AG04450 (cell line): Measurements from ENCODE around the gene ESRRG. TPM values are rescaled to one million over a fixed set of nuclear protein-coding genes. Genes with fewer than 3 reads are reported as not detected.

Experiments used
- CTCF ChIA-PET: fragments of 300-600, 350-600 bp; formaldehyde crosslinking; extraction: SDS; loops from one replicate; lab custom pipeline; 2022; ENCODE audit warnings: antibody characterized with exemption, inconsistent platforms; lab: Charles Lee
- POLR2A ChIA-PET: fragments of 350-600 bp; formaldehyde crosslinking; extraction: SDS; loops from one replicate; lab custom pipeline; 2021; ENCODE audit warnings: antibody characterized with exemption, inconsistent platforms; lab: Yijun Ruan, JAX
- DNase-seq: peaks from one replicate; pipeline ENCODE4 v3.0.0-alpha.2; 2011; ENCODE audit warnings: low read depth, low spot score
- H3K27ac ChIP-seq: one replicate; pipeline ENCODE4 v1.5.1; 2012; ENCODE audit warnings: low read depth, low read length, control low read depth
- H3K27me3 ChIP-seq: one replicate; pipeline ENCODE4 v1.6.0; 2012; ENCODE audit warnings: low read length; ENCODE audit not compliant: control insufficient read depth, insufficient read depth
- H3K4me3 ChIP-seq: 2 replicates; pipeline ENCODE4 v1.5.1; 2011; ENCODE audit warnings: mild to moderate bottlenecking, low read depth, low read length, control low read depth
- H3K9me3 ChIP-seq: 2 replicates; pipeline ENCODE4 v1.5.1; 2012; ENCODE audit warnings: low read length; ENCODE audit not compliant: control insufficient read depth, insufficient read depth
- CTCF ChIP-seq: IDR thresholded peaks from 2 replicates; pipeline ENCODE4 v1.5.1; 2011; ENCODE audit warnings: low read depth, low read length, control low read depth, inconsistent platforms
- polyA plus RNA-seq: library from polyadenylated mRNA; depleted of rRNA; stranded (reverse); fragments of >200 nt; gene quantifications from 2 replicates; pipeline ENCODE4 v1.2.3, GENCODE V29; 2011

ESRRG gene
- polyA plus RNA-seq, 1 experiment = 0.22 TPM

GRCh38 chr1:216566641-216567205, 156.5 kb downstream of the ESRRG start:
- H3K27me3 ChIP-seq = no peaks in the 10 kb centered on the region
- ChIA-PET CTCF (interaction anchor here (0.7 to 6.1 kb wide), 30 partner anchors 9 to 962 kb away, joined by 3 to 58 read pairs (median 4); no protein-coding TSS in a partner anchor), POLR2A (no interaction called here)
- no peak for DNase-seq
- H3K9me3 ChIP-seq = no peaks in the 10 kb centered on the region
- H3K27ac ChIP-seq = no peak overlapping the region
- TF ChIP-seq CTCF = peak; percentile 60
- no peak overlapping the region for H3K4me3 ChIP-seq

- DNase-seq = no peak
- no peak overlapping the region for H3K27ac ChIP-seq
- POLR2A ChIA-PET = no interaction called here
- no peak overlapping the region for H3K4me3 ChIP-seq
- CTCF ChIA-PET = interaction anchor here (2.8 to 6.1 kb wide), 2 partner anchors 253 to 342 kb away, joined by 9 to 58 read pairs; no protein-coding TSS in a partner anchor
- no peaks in the 10 kb centered on the region for H3K9me3 ChIP-seq
- no peak for TF ChIP-seq CTCF
- H3K27me3 ChIP-seq = no peaks in the 10 kb centered on the region
Observed at GRCh38 chr1:216563087-216563486, 160.1 kb downstream of the ESRRG start.

- peak; percentile 51 for TF ChIP-seq CTCF
- no peak overlapping the region for H3K4me3 ChIP-seq
- H3K9me3 ChIP-seq = no peaks in the 10 kb centered on the region
- CTCF ChIA-PET = interaction anchor here (0.6 to 6.1 kb wide), 3 partner anchors 23 to 341 kb away, joined by 4 to 58 read pairs (median 4); no protein-coding TSS in a partner anchor
- POLR2A ChIA-PET = no interaction called here
- H3K27me3 ChIP-seq = no peaks in the 10 kb centered on the region
- no peak for DNase-seq
- H3K27ac ChIP-seq = no peak overlapping the region
Observed at GRCh38 chr1:216562383-216562782, 160.8 kb downstream of the ESRRG start.

- no peak overlapping the region for H3K27ac ChIP-seq
- TF ChIP-seq CTCF = no peak
- no peak for DNase-seq
- ChIA-PET CTCF (interaction anchor here (0.5 to 1.5 kb wide), 3 partner anchors 339 to 737 kb away, joined by 3 to 9 read pairs (median 4); no protein-coding TSS in a partner anchor), POLR2A (no interaction called here)
- H3K4me3 ChIP-seq = no peak overlapping the region
- no peaks in the 10 kb centered on the region for H3K27me3 ChIP-seq
- no peaks in the 10 kb centered on the region for H3K9me3 ChIP-seq
Observed at GRCh38 chr1:216560527-216560926, 162.7 kb downstream of the ESRRG start.

DNA sequence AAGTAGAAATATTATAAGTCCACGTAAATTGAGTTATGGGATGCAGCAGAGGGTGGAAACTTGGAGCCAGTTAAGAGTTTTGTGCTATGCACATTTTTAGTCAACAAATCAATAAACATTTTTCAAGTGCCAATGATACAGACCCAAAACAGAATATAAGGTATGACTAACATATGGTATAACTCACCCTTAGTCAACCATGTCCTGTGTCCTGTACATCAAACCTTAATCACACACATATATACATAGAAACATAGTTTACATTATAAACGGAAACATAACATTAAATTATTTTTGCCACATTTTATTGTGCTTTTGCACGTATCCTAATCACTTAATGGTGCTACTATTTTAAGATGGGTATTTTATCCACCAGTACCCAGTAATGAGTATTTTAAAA, 163.9 kb downstream of the ESRRG start:
- no peak overlapping the region for H3K4me3 ChIP-seq
- POLR2A ChIA-PET = no interaction called here
- no peak for DNase-seq
- H3K9me3 ChIP-seq = no peaks in the 10 kb centered on the region
- no peak for TF ChIP-seq CTCF
- CTCF ChIA-PET = no interaction called here
- H3K27me3 ChIP-seq = no peaks in the 10 kb centered on the region
- H3K27ac ChIP-seq = no peak overlapping the region
